GM06990 (cell line): ENCODE results near the gene PLA2G2F.

Experiments
- DNase-seq: peaks from one replicate; pipeline ENCODE4 v3.0.0-alpha.2; 2011; ENCODE audit not compliant: insufficient read length; ENCODE audit errors: extremely low read depth
- H3K27me3 ChIP-seq: replicated peaks from 2 replicates; pipeline ENCODE4 v1.6.0; 2011; ENCODE audit warnings: low read length; ENCODE audit not compliant: control insufficient read depth, insufficient read depth
- H3K36me3 ChIP-seq: 2 replicates; pipeline ENCODE4 v1.5.1; 2011; ENCODE audit warnings: low read length; ENCODE audit not compliant: control insufficient read depth, insufficient read depth
- H3K4me3 ChIP-seq: replicated peaks from 2 replicates; pipeline ENCODE4 v1.5.1; 2011; ENCODE audit warnings: low read depth, mild to moderate bottlenecking, control low read depth, low read length
- TF ChIP-seq, protein P1 (sequence below): IDR thresholded peaks from 2 replicates; pipeline ENCODE4 v1.5.1; 2011; ENCODE audit warnings: low read length, control low read depth, mild to moderate bottlenecking, inconsistent platforms; ENCODE audit not compliant: insufficient read depth, poor library complexity, severe bottlenecking

PLA2G2F gene

DNA sequence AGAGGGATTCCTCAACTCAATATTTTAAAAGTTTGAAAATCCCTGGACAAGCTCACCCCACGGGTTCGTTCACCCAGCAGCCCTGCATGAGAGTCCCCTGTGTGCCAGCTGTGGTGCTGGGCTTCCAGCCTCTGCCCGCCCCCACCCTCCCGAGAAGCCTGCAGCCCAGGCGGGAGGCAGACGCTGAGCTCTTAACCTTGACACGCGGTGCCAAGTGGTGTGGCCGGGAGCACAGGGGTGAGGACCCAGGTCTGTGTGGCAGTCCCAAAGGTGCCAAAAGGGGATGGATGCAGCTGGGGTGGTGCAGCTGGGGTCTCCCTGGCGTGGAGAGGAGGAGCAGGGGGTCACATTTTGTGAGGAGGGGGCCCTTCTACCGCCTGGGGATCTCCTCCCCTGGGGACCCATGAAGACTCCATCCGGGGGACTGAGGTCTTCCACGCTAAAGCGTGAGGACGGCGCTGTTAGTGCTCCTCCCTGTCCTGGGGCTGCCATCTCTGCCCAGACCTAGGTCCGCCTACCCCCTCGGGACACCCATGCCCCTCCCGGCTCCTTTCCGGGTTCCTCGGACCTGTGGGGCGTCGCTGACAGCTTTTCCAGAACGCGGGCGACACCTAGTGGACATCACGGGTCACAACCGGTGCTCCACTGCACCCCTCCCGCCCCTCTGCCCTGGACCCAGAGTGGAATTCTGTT is 12.9 kb downstream of the PLA2G2F start:
- Histone ChIP-seq H3K36me3 (no peaks in the 10 kb centered on the region), H3K27me3 (no peaks in the 10 kb centered on the region), H3K4me3 (peak overlapping the region; percentile 40)
- TF ChIP-seq, protein P1, sequence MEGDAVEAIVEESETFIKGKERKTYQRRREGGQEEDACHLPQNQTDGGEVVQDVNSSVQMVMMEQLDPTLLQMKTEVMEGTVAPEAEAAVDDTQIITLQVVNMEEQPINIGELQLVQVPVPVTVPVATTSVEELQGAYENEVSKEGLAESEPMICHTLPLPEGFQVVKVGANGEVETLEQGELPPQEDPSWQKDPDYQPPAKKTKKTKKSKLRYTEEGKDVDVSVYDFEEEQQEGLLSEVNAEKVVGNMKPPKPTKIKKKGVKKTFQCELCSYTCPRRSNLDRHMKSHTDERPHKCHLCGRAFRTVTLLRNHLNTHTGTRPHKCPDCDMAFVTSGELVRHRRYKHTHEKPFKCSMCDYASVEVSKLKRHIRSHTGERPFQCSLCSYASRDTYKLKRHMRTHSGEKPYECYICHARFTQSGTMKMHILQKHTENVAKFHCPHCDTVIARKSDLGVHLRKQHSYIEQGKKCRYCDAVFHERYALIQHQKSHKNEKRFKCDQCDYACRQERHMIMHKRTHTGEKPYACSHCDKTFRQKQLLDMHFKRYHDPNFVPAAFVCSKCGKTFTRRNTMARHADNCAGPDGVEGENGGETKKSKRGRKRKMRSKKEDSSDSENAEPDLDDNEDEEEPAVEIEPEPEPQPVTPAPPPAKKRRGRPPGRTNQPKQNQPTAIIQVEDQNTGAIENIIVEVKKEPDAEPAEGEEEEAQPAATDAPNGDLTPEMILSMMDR = peak; percentile 90
- peak; percentile 68 for DNase-seq

DNA sequence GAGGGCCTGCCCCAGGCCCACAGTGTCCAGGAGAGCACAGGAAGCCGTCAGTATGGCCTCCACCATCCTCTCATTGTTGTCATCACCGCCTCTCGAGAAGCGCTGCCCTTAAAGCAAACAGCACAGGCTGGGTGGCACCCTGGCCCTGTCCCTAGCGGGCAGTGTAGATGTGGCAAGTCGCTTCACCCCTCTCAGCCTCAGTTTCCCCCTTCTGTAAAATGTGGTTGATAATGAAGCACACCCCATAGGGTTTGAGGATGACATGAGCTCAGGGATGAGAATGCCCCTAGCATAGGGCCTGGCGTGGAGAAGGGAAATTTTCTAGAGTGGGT is 13.4 kb downstream of the PLA2G2F start:
- no peak for DNase-seq
- TF ChIP-seq, protein P1 = no peak
- H3K4me3 ChIP-seq = no peak overlapping the region

DNA sequence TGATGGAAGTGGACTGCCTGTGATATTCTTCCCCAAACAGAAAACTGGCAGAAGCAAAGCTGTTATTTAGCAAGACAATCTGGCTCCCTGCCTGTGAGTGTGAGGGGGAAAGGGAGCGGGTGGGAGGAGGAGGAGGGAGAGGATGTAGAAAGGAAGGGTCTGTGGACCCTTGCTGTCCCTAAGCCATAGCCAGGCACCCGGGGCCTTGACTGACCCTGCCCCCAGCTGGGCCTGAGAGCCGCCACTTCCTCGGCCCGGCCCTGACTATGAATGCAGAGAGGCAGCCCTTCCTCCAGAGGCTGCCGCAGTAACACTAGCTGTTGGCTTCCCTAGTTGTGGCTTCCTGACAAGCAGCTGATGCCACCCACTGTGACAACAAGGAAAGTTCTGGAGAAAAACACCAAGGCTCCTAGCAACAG is 13.9 kb downstream of the PLA2G2F start:
- Histone ChIP-seq H3K27me3 (no peaks in the 10 kb centered on the region), H3K36me3 (no peaks in the 10 kb centered on the region), H3K4me3 (no peak overlapping the region)
- DNase-seq = no peak
- TF ChIP-seq, protein P1 = no peak

More for the DNA sequence above, 13.4 kb downstream of the PLA2G2F start:
- Histone ChIP-seq H3K36me3 (no peaks in the 10 kb centered on the region), H3K27me3 (no peaks in the 10 kb centered on the region)

DNA sequence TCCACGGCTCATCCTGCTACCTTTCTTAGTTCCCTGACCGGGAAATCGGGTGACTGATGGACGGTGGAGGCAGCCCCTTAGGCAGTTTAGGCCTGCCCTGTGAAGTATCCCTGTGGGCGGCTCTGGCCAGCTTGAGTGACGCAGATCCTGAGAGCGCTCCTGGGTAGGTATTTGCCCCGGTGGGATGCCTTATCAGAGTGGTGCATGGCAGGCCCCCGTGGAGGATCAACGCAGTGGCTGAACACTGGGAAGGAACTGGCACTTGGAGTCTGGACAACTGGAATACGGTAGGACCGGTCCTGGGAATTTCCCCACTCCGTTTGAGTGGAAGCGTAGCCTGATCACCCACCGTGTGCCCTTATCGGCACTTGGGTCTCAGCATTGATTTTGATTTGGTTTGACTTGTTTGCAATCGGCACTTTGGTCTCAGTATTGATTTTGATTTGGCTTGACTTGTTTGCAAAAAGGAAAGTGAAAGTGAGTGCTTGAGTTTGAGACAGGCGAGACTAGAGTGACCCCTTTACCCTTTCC is 15.2 kb downstream of the PLA2G2F start:
- Histone ChIP-seq H3K36me3 (no peaks in the 10 kb centered on the region), H3K4me3 (no peak overlapping the region), H3K27me3 (no peaks in the 10 kb centered on the region)
- TF ChIP-seq, protein P1 = no peak
- no peak for DNase-seq

DNA sequence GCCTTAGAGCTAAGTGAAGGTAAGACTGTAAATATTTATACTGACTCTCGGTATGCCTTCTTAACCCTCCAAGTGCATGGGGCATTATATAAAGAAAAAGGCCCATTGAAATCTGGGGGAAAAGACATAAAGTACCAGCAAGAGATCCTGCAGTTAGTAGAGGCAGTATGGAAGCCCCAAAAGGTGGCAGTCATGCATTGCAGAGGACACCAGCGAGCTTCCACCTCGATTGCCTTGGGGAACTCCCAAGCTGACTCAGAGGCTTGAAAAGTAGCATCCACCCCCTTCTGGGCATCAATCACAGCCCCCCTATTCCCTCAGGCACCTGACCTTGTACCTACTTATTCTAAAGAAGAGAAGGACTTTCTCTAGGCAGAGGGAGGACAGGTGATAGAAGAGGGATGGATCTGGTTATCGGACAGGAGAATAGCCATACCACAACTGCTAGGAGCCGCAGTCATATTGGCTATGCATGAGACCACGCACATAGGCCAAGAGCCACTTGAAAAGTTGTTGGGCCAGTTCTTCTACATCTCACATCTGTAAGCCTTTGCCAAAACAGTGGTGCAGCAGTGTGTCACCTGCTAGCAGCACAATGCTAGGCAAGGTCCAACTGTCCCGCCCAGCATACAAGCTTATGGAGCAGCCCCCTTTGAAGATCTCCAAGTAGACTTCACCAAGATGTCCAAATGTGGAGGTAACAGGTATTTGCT is 19.4 kb downstream of the PLA2G2F start:
- TF ChIP-seq, protein P1 = no peak
- no peaks in the 10 kb centered on the region for H3K27me3 ChIP-seq
- DNase-seq = no peak
- no peaks in the 10 kb centered on the region for H3K36me3 ChIP-seq
- H3K4me3 ChIP-seq = no peak overlapping the region
